Measurements from ENCODE around the gene NLRC5.
"Not testable (repeated sequence)": the region's sequence is repeated elsewhere in the genome, so short reads cannot be mapped to it uniquely, and the experiment has no call there.

Gene NLRC5

GRCh38 chr16:56956756-56957155 lies 32.6 kb upstream of the NLRC5 start:
- no peak overlapping the region for H3K4me3 ChIP-seq (ENCODE audit: low read depth, low read length)
- no peak for DNase-seq (ENCODE audit: low read depth)

DNA sequence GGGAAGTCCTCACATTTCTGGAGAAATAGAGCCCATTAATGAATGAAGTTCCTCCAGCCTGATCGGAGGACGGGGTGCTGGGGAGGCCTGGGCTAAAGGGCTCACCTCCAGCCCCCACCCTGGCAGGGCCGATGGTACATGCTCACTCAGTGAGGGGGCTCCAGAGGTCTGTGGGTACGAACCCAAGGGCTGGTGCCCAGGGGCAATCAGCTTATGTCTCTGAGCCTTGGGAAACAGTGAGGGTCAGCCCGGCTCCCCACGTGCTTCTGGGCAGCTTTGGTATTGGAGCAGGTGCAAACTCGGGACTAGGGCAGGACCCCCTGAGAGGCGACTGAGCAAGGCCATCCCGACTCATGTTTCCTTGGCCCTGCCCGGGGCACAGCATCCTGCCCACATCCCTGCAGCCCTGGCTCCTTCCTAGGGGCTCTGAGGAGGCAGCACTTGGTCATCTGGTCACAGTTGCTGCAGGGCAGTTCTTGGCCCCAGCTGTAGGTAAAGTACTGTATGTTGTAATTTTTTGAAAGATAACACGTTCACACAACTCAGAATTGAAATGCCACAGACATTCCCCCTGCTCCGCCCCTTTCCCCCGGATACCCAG lies 28.6 kb upstream of the NLRC5 start:
- no peak overlapping the region for H3K4me3 ChIP-seq (ENCODE audit: low read depth, low read length)
- DNase-seq (ENCODE audit: low read depth): no peak

- DNase-seq (ENCODE audit: low read depth): no peak
- no peak overlapping the region for H3K4me3 ChIP-seq (ENCODE audit: low read depth, low read length)
Measured at GRCh38 chr16:56961386-56961785, 28.0 kb upstream of the NLRC5 start.

- no peak within 1 kb of the TSS for H3K4me3 ChIP-seq (ENCODE audit: low read depth, low read length)
- DNase-seq (ENCODE audit: low read depth): no peak
Measured at GRCh38 chr16:56961851-56962281, 27.5 kb upstream of the NLRC5 start, which contains the start of gene CETP. Gene CETP, plus strand, starts transcription at chr16:56961950. Its CDS starts 30 bp downstream, at chr16:56961980.

DNA sequence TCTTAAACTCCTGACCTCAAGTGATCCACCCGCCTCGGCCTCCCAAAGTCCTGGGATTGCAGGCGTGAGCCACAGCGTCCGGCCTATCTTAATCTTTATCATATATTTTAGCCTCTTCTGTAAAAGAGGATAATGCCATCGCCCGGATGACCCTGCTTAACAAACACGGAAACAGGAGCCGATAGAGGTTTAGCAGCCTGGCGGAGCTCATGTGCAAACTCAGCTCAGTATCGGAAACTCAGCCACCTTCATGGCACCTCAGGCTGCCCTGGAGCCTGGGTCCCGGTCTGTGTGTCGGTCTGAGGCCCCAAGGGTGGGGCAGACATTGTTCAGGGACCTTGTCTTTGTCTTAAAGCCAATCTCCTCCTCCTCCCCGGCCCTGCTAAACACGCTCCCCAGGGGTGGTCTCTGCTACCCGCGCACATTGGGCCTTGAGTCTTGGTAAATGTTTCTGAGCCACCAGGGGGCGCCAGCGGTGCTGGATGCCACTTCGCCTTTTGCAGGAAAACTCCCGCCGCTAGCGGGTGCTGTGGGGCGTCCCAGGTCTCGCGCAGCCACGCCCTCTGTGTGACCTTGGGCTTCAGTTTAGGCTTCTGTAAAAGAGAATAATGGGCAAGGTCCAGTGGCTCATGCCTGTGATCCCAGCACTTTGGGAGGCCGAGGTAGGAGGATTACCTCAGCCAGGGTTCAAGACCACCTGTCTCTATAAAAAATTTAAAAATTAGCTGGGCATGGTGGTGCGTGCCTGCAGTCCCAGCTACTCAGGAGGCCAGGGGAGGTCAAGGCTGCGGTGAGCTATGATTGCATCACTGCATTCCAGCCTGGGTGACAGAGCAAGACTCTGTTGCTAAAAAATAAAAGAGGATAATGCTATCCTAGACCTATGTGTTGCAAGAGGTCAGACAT lies 24.9 kb upstream of the NLRC5 start:
- DNase-seq (ENCODE audit: low read depth): peak; percentile 76

GRCh38 chr16:56965149-56966092 lies 23.9 kb upstream of the NLRC5 start:
- no peak for DNase-seq (ENCODE audit: low read depth)
- H3K4me3 ChIP-seq (ENCODE audit: low read depth, low read length): no peak overlapping the region

More for the DNA sequence above, 24.9 kb upstream of the NLRC5 start:
- H3K4me3 ChIP-seq (ENCODE audit: low read depth, low read length): no peak overlapping the region

DNA sequence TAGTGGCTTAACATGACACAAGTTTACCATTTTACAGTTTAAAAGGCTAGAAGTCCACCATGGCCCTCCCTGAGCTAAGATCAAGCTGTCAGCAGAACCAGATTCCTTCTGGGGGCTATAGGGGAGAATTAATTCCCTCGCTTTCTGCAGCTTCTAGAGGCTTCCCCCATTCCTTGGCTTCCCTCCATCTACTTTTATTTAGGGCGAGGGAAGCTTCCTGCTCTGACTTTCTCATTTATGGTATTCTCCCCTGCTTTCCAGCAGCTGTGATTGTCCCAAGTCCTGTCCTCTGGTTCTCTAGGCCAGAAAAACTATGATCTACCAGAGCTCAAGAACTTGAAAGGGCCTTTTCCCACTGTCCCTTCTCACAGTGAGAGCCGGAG lies 23.3 kb upstream of the NLRC5 start:
- H3K4me3 ChIP-seq (ENCODE audit: low read depth, low read length): no peak overlapping the region
- no peak for DNase-seq (ENCODE audit: low read depth)

DNA sequence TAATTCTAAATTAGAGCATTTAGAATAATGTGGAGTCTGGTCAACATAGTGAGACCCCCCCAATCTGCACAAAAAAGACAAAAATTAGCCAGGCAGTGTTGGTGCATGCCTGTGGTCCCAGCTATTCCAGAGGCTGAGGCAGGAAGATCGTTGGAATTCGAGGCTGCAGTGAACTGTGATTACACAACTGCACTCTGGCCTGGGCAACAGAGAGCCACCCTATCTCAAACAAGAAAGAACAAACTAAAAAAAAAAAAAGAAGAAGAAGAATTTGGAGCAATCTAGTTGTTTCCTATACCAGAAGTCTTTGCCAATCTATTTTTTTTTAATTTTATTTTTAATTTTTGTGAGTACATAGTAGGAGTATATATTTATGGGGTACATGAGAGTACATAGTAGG lies 21.6 kb upstream of the NLRC5 start:
- no peak overlapping the region for H3K4me3 ChIP-seq (ENCODE audit: low read depth, low read length)
- DNase-seq (ENCODE audit: low read depth): no peak

- DNase-seq (ENCODE audit: low read depth): no peak
- no peak overlapping the region for H3K4me3 ChIP-seq (ENCODE audit: low read depth, low read length)
Measured at GRCh38 chr16:56969769-56970168, 19.6 kb upstream of the NLRC5 start.

GRCh38 chr16:56970934-56971767 lies 18.2 kb upstream of the NLRC5 start:
- no peak for DNase-seq (ENCODE audit: low read depth)
- H3K4me3 ChIP-seq (ENCODE audit: low read depth, low read length): no peak overlapping the region

DNA sequence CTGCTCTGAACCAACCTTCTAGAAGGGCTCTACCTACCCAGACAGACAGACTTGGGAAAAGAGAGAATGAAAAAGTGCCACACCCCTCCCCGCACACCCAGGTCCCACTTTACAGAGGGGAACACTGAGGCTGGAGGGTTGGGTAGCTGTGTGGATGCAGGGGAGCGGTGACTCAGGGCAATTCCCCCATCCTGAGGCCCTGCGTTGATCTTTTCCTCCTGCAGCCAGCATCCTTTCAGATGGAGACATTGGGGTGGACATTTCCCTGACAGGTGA lies 17.7 kb upstream of the NLRC5 start:
- no peak for DNase-seq (ENCODE audit: low read depth)
- H3K4me3 ChIP-seq (ENCODE audit: low read depth, low read length): no peak overlapping the region

DNA sequence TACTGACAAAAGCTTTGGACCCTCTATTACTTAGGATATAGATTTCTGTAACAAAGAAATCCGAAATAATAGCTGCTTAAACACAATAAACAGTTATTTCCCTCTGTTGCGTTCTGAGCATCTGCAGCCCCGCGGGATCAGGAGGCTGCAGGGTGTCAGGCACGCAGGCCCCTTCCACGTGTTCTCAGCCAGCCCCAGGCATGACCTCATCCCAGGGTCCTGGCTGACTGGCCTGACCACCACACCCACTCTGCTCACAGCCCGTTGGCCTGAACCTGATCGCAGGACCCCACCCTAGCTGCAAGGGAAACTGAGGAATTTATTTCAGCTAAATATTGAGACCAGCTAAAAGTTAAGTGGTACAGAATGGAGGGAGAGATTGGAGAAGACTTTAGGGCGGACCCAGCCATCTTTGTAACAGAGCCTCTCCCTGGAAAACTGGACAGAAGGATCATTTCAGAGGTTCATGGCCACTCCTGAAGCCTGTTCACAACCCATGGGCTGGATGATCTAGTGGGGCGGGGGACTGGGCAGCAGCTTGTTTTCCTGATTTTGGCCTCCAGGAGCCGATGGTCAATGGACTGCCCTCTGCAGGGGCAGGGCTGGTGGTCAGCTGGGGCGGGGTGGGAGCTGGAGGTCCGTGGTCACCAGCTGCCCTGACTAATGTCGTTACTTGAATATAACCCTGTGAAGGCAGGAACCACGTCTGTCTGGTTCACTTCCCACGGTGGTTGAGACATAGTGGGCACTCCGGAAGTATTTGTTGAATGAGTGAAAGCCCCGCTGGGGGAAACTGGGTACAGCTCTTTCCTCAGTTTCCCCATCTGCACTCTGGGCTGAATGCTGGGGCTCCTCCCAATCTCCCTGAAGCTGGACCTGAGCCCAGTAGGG lies 16.7 kb upstream of the NLRC5 start:
- no peak for DNase-seq (ENCODE audit: low read depth)
- H3K4me3 ChIP-seq (ENCODE audit: low read depth, low read length): no peak overlapping the region

GRCh38 chr16:56973294-56973689 lies 16.1 kb upstream of the NLRC5 start:
- DNase-seq (ENCODE audit: low read depth): no peak
- H3K4me3 ChIP-seq (ENCODE audit: low read depth, low read length): no peak overlapping the region

GRCh38 chr16:56973899-56974298 lies 15.5 kb upstream of the NLRC5 start:
- H3K4me3 ChIP-seq (ENCODE audit: low read depth, low read length); DNase-seq (ENCODE audit: low read depth): not testable (repeated sequence)

DNA sequence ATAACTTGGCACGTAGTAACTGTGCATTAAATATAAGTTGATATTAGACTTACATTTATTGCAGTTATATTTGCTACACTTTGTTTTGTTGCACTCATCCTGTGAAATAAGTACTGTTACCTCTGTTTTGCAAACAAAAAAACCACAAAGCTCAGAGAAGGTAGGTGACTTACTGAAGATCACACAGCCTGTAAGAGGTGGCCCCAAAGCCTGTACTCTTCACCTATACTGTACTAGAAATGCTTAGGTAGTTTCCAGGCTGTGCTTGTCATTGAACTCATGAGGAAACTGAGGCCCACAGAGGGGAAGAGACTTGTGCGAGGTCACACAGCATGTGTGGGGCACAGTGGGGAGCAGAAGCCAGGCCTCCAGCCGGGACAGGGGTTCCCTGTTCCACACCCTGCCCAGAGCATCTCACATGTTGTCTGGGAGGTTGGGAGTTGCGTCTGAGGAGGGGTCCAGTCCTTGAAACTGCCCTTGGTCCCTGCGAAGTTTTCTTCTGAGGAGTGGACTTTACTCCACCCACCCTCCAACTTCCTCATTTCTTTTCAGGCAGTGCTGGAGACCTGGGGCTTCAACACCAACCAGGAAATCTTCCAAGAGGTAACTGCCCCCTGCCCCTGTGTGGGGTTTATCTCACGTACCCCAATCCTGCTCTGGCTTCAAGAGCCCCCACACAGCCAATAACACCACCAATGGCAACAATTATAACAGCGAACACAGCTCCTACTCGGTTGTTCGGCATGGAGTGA lies 14.6 kb upstream of the NLRC5 start:
- no peak overlapping the region for H3K4me3 ChIP-seq (ENCODE audit: low read depth, low read length)
- no peak for DNase-seq (ENCODE audit: low read depth)

DNA sequence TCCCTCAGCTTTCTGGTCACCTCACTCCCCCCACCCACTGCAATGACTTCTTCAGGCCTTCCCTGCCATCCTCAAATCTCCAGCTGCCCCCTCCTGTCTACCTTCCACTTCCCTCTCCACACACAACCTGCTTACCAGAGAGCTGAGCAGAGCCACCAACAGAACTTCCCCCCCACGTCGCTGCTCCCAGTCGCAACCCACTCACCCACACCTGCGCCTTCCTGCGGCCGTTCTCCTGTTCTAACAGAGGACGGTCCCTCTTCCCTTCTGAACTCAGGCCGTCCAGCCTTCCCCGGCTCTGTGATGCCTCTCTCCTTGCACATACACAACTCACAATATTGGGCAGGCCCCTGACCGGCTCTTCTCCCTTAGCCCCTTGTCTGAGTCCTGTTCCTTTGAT lies 13.6 kb upstream of the NLRC5 start:
- DNase-seq (ENCODE audit: low read depth): no peak
- no peak overlapping the region for H3K4me3 ChIP-seq (ENCODE audit: low read depth, low read length)

- DNase-seq (ENCODE audit: low read depth): no peak
Measured at GRCh38 chr16:56977216-56977615, 12.1 kb upstream of the NLRC5 start.

More at GRCh38 chr16:56977216-56977615, 12.1 kb upstream of the NLRC5 start:
- H3K4me3 ChIP-seq (ENCODE audit: low read depth, low read length): no peak overlapping the region

All from skeletal muscle cell (primary cell).